Panc1 (cell line): ENCODE results near the gene OR12D3. TPM values are rescaled to one million over a fixed set of nuclear protein-coding genes. Genes with fewer than 3 reads are reported as not detected.

ENCODE experiments used
- ATAC-seq: fragments of 200-7000 bp; cut with Tn5 transposase; 2 replicates; pipeline ENCODE4 v1.9.1; 2020; ENCODE audit warnings: mild to moderate bottlenecking, moderate library complexity
- Bru-seq: library from RNA; stranded (reverse); fragments of 400-500 nt; gene quantifications from one replicate; lab custom pipeline; 2021; lab: Mats Ljungman, UMichigan
- BruChase-seq, 2 experiments: library from RNA; stranded (reverse); fragments of 400-500 nt; gene quantifications; one replicate each; lab custom pipeline; 2021; lab: Mats Ljungman, UMichigan
- BruUV-seq: library from RNA; stranded (reverse); fragments of 400-500 nt; replicated peaks from 2 replicates; lab custom pipeline; 2021; lab: Mats Ljungman, UMichigan
- CTCF ChIA-PET: fragments of 300-600 bp; sonication (Branson Sonifier 250); formaldehyde crosslinking; loops from one replicate; lab custom pipeline; 2022; ENCODE audit warnings: antibody characterized with exemption; lab: Charles Lee
- POLR2A ChIA-PET: fragments of 300-600 bp; sonication (Branson Sonifier 250); formaldehyde crosslinking; loops from one replicate; lab custom pipeline; 2022; ENCODE audit warnings: antibody characterized with exemption; lab: Charles Lee
- DNase-seq: peaks from one replicate; pipeline ENCODE4 v3.0.0-alpha.2; 2010; ENCODE audit warnings: low read depth, low spot score
- H3K27ac ChIP-seq: 2 replicates; pipeline ENCODE4 v1.5.1; 2011; ENCODE audit warnings: mild to moderate bottlenecking, low read length, inconsistent platforms
- H3K27me3 ChIP-seq: fragments of 200-500 bp; sonication (Bioruptor generic); 2 replicates; pipeline ENCODE4 v1.6.0; 2014; ENCODE audit warnings: low read length, inconsistent platforms; ENCODE audit not compliant: control insufficient read depth, insufficient read depth
- H3K36me3 ChIP-seq: fragments of 200-500 bp; sonication (Bioruptor generic); 2 replicates; pipeline ENCODE4 v1.5.1; 2014; ENCODE audit warnings: inconsistent platforms, mild to moderate bottlenecking, low read length, moderate library complexity; ENCODE audit not compliant: control insufficient read depth, insufficient read depth
- H3K4me1 ChIP-seq: 2 replicates; pipeline ENCODE4 v1.5.1; 2011; ENCODE audit warnings: inconsistent platforms, mild to moderate bottlenecking, low read length, moderate library complexity; ENCODE audit not compliant: control insufficient read depth, insufficient read depth
- H3K4me3 ChIP-seq, 2 experiments: 2 replicates each; pipeline ENCODE4 v1.5.1; 2011 to 2012; ENCODE audit warnings: low read depth in 2 of 2, low read length in 2 of 2, mild to moderate bottlenecking in 2 of 2, inconsistent platforms in 1 of 2, moderate library complexity in 1 of 2
- H3K9me3 ChIP-seq: fragments of 200-500 bp; sonication (Bioruptor generic); 2 replicates; pipeline ENCODE4 v1.5.1; 2014; ENCODE audit warnings: low read depth, mild to moderate bottlenecking, inconsistent platforms, low read length, moderate library complexity; ENCODE audit not compliant: control insufficient read depth, insufficient read depth
- CTCF ChIP-seq: fragments of 450-650 bp; IDR thresholded peaks from 2 replicates; pipeline ENCODE4 v1.5.1; 2017; ENCODE audit warnings: mild to moderate bottlenecking
- POLR2AphosphoS5 ChIP-seq: IDR thresholded peaks from 2 replicates; pipeline ENCODE4 v1.6.1; 2012; ENCODE audit warnings: mild to moderate bottlenecking, low read depth, low read length, moderate library complexity
- REST ChIP-seq, 2 experiments: IDR thresholded peaks; 2 replicates each; pipeline ENCODE4 v1.6.1; 2011 to 2012; ENCODE audit warnings: low read depth in 2 of 2, control low read depth in 1 of 2, low read length in 1 of 2, mild to moderate bottlenecking in 1 of 2, moderate library complexity in 1 of 2; ENCODE audit not compliant: insufficient read depth in 1 of 2
- SIN3A ChIP-seq: IDR thresholded peaks from 2 replicates; pipeline ENCODE4 v1.6.1; 2012; ENCODE audit warnings: low read depth, mild to moderate bottlenecking, low read length, moderate library complexity, borderline replicate concordance; ENCODE audit not compliant: insufficient read depth
- TCF7L2 ChIP-seq: IDR thresholded peaks from 2 replicates; pipeline ENCODE4 v1.6.1; 2011; ENCODE audit warnings: mild to moderate bottlenecking, low read depth, low read length, inconsistent platforms
- in situ Hi-C: cut with HindIII; loops from 2 replicates; pipeline ENCODE4 v1.10.0; 2016; ENCODE audit warnings: low sequenced_read_pairs, low pct_unique_long_range_greater_than_20kb
- intact Hi-C: fragments of 100-400 bp; cut with micrococcal nuclease; formaldehyde crosslinking; loops from one replicate; pipeline ENCODE4 v1.10.0; 2022; ENCODE audit not compliant: unreplicated experiment
- long read RNA-seq: library from polyadenylated mRNA; unstranded; transcript quantifications from one replicate; pipeline ENCODE4 v2.0.0, GENCODE V29; 2021; ENCODE audit not compliant: unreplicated experiment
- polyA plus RNA-seq: library from polyadenylated mRNA; unstranded; fragments of >200 nt; gene quantifications from one replicate; pipeline ENCODE4 v1.2.1, GENCODE V29; 2012; ENCODE audit warnings: missing spikeins; ENCODE audit not compliant: insufficient read length
- total RNA-seq: library from RNA; stranded (reverse); gene quantifications from one replicate; pipeline ENCODE4 v1.2.1, GENCODE V29; 2021; ENCODE audit not compliant: unreplicated experiment

Gene OR12D3
- not detected for total RNA-seq
- polyA plus RNA-seq: not detected
- not detected for Bru-seq, nascent RNA
- BruChase-seq, experiment 1, labeled RNA remaining after a 2-hour chase: not detected
- not detected for BruChase-seq, experiment 2, labeled RNA remaining after a 6-hour chase
- long read RNA-seq: 0 reads

GRCh38 chr6:29375191-29375590 is at the start of gene OR12D3:
OR12D3 (minus strand) TSS chr6:29375291; CDS start chr6:29375287, 4 bp downstream.
- no peak for TF ChIP-seq REST (IDR thresholded peaks at IDR 0.05; ENCODE audit: insufficient read depth in 1 of 2, low read depth in 2 of 2, low read length in 1 of 2)
- no peak for TF ChIP-seq POLR2AphosphoS5
- TF ChIP-seq SIN3A: no peak
- no peak for TF ChIP-seq TCF7L2
- no peak for TF ChIP-seq CTCF
- Histone ChIP-seq H3K27me3 (no peaks in the 10 kb centered on the region; the same call in 1 of the 2 replicates), H3K27ac (no peak within 1 kb of the TSS), H3K36me3 (no peaks in the 10 kb centered on the region), H3K4me1 (no peaks in the 10 kb centered on the region), H3K9me3 (no peaks in the 10 kb centered on the region), H3K4me3 (no peak within 1 kb of the TSS)
- CTCF ChIA-PET: no interaction called here
- in situ Hi-C loops: no loop called here
- POLR2A ChIA-PET: no interaction called here
- ATAC-seq (no peak), DNase-seq (no peak)
- BruUV-seq: no TSS peak
- intact Hi-C loops: no loop called here

GRCh38 chr6:29424575-29424974 is 49.5 kb upstream of the OR12D3 start:
- ChIA-PET POLR2A (no interaction called here), CTCF (no interaction called here)
- ATAC-seq (no peak), DNase-seq (no peak)
- Histone ChIP-seq H3K36me3 (no peaks in the 10 kb centered on the region), H3K27me3 (no peaks in the 10 kb centered on the region; the same call in 1 of the 2 replicates), H3K27ac (no peak overlapping the region), H3K9me3 (no peaks in the 10 kb centered on the region), H3K4me3 (no peak overlapping the region), H3K4me1 (no peaks in the 10 kb centered on the region)
- BruUV-seq: no TSS peak
- TF ChIP-seq TCF7L2: no peak
- no peak for TF ChIP-seq CTCF
- TF ChIP-seq POLR2AphosphoS5: no peak
- TF ChIP-seq REST (IDR thresholded peaks at IDR 0.05; ENCODE audit: insufficient read depth in 1 of 2, low read depth in 2 of 2, low read length in 1 of 2): no peak
- no peak for TF ChIP-seq SIN3A
- in situ Hi-C loops: no loop called here
- intact Hi-C loops: no loop called here
